Smooth muscle cell of the brain vasculature (primary cell): ENCODE data around the gene SRBD1.
A peak's percentile ranks its signal among the peaks of the same experiment; 100 is the strongest.

Experiments used
- DNase-seq: peaks from one replicate; pipeline ENCODE4 v3.0.0-alpha.2; 2012; ENCODE audit warnings: low read depth, low spot score

Gene SRBD1, protein sequence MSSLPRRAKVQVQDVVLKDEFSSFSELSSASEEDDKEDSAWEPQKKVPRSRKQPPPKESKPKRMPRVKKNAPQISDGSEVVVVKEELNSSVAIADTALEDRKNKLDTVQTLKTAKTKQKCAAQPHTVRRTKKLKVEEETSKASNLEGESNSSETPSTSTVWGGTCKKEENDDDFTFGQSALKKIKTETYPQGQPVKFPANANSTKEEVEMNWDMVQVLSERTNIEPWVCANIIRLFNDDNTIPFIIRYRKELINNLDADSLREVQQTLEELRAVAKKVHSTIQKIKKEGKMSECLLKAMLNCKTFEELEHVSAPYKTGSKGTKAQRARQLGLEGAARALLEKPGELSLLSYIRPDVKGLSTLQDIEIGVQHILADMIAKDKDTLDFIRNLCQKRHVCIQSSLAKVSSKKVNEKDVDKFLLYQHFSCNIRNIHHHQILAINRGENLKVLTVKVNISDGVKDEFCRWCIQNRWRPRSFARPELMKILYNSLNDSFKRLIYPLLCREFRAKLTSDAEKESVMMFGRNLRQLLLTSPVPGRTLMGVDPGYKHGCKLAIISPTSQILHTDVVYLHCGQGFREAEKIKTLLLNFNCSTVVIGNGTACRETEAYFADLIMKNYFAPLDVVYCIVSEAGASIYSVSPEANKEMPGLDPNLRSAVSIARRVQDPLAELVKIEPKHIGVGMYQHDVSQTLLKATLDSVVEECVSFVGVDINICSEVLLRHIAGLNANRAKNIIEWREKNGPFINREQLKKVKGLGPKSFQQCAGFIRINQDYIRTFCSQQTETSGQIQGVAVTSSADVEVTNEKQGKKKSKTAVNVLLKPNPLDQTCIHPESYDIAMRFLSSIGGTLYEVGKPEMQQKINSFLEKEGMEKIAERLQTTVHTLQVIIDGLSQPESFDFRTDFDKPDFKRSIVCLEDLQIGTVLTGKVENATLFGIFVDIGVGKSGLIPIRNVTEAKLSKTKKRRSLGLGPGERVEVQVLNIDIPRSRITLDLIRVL

DNA sequence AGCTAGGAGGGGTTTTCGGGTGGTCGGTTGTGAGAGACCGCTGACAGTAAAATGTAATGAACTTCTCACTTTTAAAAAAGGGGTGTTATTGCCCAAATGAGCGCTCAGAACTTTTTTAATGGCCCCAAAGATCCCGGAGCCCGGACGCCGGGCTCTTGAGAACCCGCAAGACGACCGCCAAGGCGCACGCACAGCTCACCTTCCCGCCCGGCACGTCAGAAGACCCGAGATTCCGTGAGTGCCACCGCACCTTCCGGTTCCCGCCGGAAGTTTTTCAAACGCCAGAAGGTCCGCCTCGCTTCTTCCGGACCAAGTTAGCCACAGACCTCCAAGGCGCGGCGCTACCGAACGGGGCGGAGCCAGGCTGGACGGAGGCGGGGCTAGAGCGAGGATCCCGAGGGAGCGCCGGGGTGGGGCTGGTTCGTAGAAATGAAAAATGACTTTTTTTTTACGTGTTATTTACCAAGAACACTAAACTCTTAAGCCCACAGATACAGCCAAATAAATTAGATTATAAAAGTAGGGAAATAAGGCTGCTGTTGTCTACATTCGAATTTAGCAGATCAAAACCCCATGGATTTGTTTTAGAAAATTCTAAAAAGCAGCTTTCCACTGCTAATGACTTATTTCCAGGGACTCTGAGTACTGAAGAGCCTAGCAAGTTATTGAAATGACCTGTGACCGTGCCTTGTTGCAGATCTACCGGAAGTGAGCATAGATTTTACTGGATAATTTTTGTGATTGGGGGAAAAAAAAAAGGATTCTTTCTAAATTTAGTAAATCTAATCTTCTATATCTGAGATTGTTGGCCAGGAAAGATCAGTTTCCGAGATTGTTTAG is at the start of gene SRBD1:
Gene SRBD1, minus strand, starts transcription at position 248 of the 840 bp plus-strand sequence. CDS start 5,826 bp downstream, outside the sequence.
- DNase-seq = peak; percentile 80

DNA sequence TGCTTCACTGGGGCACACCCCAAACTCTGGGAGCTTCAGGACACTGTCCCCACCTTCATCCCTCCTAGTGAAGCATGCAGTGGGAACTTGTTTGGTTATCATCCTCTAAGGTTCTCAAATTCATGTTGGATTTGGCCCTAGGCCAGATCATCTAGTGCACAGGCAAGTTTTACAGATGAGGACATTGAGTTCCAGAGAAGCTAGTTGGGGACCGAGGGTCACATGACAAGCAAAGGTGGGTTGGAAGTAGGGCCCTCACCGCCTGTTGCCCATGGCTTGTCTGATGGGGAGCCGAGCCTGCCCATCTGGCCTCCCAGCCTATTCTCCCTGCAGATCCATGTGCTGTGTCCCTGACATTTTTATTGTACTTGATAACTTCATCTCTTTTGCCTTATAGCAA is 43.2 kb upstream of the SRBD1 start:
- DNase-seq = no peak

DNA sequence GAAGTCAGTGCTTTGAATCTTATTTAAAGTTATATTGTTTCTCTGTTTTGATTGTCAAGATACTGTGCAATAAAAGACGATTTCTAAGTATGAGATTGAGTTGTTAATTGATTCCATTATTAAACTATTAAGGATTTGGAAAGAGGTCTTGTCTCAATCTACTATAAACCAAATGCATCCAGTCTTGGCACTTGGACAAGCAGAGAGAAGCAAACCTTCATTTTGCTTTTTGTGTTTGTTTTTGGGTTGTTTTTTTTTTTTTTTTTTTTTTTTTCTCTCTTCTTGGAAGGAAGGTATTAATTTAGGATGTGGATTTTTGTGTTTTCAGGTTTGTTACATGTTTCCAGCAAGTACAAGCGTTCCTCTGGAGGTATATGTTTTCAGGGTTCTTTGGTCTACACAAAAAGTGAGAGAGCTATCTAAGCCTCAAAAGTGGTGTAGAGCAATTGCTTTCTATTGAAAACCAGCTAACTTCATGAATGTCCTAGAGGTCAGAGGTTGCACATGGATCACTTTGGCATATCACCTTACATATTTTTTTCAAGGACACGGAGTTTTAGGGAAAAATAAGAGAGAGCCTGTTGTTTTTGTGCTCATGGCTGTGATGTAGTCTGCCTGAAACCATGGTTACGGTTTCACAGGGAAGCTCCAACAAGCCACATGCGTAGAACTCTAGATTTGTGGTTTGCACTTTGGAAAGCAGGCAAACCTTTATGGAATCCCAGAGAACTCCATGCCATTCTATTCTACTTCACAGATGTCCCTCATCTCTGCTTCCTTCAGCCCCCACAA is 42.3 kb upstream of the SRBD1 start:
- no peak for DNase-seq

DNA sequence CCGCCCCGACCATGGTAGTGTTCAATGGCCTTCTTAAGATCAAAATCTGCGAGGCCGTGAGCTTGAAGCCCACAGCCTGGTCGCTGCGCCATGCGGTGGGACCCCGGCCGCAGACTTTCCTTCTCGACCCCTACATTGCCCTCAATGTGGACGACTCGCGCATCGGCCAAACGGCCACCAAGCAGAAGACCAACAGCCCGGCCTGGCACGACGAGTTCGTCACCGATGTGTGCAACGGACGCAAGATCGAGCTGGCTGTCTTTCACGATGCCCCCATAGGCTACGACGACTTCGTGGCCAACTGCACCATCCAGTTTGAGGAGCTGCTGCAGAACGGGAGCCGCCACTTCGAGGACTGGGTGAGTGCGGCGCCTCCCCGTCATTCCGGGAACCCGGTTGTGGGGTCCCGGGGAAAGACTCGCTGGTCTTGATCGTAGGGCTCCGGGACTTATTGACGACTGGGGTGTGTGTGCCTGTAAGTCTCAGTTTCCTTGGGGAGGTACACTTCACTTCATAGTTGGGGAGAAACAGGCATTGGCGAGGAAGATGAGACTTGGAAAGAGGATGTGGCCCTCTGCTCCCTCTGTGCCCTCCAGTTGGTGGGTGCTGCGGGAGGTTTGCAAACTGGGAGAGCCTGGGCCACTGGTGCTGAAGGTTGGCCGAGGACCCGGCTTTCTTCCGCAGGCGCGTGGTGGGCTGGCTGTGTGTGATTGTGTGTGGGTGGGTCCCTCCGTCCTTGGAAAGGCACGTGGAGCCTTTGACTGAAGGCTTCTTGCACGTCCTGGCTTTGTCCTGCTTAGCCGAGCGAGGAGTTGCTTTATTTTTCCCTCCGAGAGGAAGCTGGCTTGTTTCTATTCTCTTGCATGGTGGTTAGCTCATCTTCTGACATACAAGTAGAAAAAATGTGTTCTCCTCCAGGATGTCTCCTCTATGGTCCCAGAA is 41.3 kb upstream of the SRBD1 start:
- no peak for DNase-seq

DNA sequence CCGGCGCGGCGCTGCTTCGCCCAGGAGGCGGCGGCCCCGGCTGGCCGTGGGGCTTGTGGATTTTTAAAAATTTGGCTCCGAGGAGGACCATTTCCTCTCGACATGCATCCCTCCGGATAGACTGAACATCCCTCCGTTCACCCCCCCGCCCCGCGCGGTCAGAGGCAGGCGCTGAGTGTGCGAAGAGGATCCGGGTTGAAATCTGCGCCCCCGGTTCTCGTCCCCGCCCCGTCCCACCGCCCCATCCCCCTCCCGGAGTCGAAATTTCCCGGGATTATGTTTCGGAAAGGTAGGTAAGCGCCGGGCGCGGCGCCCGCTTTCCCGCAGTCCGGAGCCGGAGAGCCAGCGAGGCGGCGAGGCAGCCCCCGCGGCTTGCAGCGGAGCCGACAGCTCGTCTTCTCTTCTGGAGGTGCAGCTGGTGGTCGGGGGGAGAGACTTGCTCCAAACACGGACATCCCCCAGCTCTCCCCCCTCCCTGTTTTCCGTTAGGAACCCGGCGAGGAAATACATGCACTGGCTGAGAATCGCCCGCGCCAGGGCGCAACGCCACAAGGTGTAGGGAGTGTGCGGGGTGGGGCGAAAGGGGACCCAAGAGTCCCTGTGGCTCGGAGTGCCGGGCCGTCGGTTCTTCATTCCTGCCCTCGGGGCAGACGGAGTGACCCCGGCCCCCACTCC is 40.5 kb upstream of the SRBD1 start, which contains the start of gene PRKCE:
Gene PRKCE, plus strand, starts transcription at position 261 of the 675 bp plus-strand sequence.
- DNase-seq = no peak

DNA sequence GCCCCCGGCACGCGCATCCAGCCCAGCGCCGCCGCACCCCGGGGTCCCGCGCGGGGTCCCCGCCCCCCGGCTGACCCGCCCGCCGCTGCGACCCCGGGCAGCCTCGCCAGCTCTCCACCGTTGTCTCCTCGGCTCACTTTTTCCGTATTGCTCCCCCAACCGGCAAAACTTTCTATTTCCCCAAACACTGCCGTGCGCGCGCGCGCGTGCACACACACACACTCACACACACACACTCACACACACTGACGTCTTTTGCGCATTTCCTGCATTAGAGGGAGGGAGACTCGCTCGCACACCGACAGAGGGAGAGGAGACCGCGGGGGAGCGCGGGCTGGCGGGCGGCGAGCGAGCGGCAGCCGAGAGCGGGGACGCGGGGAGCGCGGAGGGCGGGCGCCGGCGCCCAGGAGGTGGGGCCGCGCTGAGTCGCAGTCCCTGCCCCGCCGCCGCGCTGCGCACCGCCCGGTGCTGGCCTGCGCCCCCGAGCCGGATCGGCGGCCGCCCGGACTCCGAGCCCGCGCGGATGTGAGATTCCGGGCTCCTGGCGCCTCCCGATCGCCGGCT is 39.9 kb upstream of the SRBD1 start:
- DNase-seq = peak; percentile 85

DNA sequence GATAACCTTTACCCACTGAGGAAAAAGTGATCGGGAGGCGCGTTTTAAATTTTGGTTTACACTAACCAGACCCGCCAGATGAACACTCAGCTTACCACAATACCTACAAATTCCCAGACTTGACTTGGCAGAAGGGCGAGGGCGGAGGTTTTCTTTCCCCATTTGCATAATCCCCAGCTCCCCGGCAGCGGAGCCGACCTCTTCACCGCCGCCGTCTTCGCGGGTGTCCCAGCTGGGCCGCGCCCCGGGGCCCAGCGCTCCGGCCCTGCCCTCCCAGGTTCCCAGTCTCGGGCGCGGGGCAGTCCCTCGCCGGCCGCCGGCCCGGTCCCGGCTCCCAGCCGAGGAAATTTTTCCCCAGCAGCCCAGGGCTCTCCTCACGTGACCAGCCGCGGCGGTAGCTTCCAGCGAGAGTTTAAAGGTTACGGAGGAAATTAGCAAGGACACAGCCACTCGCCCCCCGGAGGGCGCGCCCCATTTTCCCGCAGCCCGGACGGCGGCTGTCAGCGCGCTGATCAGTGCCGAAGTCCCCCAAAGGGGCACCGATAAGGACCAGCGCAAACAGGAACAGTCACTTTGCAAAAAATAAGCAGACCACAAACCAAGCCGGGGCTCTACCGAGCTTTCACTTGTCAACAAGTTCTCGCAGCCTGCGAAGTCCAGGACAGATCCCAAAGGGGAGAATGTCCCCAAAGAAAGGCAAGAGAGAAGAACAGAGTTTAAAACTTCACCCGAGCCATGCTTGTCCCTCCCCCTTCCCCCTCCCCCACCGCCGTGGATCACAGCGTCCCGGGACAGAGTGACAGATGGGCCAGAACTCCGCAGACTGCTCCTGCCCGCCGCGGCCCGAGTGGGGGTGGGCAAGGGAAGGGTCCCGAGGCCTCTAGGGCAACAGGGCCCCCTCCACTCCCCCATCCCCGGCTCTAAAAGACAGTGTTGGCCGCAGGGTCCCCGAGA is 39.1 kb upstream of the SRBD1 start:
- no peak for DNase-seq

DNA sequence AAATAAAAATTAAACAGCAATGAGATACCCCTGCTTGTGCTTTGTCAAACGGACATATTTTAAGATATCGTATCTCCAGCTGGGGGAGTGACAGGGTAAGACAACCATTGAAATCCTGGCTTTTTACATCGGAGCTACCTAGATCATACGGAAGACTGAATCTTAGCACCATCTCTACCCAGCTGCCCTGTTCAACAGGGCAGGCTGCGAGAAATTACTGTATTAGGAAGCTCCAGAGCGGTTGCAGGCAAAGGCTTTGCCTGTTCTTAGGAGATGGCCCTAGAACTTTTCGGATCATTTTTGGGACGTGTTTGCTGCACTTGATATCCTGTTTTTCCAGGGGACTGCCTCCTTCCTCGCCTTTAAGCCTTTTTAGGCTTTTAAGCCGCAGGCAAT is 38.4 kb upstream of the SRBD1 start:
- DNase-seq = no peak

DNA sequence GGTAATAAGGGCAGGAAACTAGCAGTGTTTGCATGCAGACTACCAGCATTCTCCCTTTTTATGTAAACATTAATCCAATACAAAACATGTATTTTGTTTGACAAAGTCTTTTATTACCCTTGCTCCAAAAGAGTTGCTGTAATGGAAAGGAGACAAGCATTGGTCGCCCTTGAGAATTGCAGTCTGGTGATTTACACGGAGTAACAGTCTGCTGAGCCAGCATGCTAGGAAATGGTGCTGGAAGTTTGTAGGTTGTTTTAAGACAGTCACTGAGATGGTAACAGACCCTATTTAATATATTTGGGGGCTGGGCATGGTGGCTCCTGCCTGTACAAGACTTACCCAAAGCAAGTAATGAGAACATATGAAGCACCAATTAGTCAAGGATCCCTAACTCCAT is 37.6 kb upstream of the SRBD1 start:
- no peak for DNase-seq

DNA sequence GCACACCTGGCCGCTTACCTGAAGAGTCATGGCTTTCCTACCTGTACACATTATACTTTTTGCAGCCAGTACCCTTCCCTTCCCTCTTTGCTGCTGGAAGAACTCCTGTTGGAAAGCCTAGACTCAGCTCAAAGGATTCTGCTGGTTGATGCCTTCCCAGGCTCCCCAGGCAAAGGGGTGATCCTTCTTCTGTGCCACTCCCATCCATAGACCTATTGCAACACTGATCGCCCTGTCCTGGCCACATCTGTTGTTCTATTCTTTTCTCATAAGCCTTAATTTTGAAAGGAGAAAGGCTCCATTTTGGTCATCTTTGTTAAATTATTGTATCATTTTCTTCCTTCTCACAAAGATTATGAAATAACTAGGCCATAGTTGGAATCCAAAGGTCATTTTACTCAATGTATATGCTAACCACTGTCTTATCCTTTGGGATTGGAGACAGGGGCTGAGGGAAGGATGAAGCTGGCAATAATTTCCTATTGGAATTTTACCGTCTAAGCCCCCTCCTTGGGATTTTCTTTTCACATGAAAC is 37.0 kb upstream of the SRBD1 start:
- no peak for DNase-seq

DNA sequence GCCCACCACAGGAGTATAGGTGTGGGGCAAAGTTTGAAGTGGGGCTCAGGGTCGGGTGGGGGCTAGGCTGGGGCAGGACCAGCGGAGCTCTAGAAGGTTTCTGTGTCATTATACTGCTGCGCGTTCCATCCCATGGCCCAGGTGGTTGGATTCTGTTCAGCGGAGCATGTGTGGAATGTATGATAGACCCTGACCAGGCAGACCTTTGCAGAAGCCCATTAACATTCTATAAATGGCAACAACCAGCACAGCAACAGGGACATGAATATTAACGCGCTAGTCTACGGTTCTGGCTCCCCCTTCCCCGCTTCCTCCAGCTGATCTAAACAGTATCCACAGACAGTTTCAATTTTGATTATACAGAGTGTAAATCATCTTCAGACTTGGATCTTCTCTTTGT is 36.3 kb upstream of the SRBD1 start:
- no peak for DNase-seq

DNA sequence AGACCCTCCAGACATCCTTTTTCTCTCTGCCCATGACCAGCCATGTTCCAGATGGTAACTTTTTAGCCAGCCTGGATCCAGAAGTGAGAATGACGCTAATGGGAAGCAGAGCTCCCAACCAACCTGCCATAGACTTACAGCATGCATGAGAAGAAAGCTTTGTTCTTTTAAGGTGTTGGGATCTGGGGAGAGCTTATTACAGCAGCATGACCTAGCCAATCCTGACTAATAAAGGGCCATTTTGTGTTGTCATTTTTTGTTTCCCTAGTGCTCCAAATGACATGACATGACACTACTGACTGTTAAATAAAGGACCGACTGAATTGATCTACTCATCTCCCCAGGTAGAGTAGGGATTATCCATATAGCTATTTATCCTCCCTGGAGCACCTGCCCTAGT is 35.2 kb upstream of the SRBD1 start:
- DNase-seq = no peak

DNA sequence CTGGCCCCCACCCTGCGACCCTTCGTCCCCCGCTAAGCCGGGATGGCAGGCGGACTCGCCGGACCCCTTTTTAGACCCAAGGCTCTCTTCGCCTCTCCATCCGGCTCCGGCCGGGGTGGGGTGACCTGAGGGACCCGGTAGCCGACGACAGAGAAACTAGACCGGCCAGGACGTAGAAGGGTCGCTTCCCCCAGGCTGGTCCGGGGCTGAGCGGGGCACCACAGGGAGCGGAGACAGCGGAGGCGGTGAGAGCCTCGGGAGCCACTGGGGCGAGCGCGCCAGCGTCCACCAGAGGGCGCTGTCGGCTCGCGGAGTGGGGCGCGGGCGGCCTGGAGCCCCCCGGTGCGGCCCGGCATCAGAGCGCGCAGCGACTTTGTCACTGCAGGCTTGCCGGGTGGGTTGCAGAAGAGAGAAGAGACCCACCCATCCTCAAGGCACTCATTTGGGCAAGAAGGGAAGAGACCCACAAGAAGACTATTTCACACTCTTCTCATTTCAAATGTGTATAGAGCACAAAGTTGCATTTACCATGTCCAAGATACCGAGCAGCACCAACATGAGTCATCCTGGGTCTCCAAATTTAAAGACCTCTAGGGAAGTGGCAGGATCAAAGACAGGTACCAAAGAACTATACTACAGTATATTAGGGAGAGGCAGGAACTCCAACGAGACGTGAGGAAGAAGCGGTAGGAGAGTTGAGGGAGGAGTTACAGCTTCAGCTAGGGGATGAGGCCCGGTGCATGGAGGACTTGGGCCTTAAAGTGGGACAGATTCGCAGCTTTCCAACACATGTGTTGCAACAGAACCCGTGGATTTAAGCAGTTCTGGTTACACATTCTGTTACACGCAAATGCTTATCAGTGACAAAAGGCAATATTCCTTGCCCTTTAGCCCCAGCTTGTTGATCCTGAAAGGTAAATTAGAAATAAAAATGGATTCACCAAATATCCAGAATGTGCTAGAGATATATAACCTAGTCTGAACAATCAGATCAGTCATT is 32.8 kb upstream of the SRBD1 start:
- no peak for DNase-seq

DNA sequence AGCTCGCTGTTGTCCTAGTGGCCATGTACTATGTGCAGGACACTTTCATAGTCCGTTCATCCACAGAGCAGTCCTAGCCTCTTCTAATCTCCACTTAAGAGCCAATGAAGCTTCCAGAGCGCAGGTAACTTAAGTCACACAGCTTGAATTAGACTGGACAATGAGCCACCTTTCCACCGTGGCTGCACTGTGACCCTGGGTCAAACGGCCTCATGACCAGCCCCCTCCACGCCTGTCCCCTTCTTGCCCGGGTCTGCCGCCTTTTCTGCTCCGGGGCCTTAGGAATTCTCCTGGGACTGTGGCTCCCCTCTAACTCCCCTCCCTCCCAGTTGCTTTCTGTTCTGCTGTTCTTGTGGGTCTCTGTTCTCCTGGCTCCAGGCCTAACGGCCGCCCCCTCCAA is 32.0 kb upstream of the SRBD1 start:
- DNase-seq = no peak

DNA sequence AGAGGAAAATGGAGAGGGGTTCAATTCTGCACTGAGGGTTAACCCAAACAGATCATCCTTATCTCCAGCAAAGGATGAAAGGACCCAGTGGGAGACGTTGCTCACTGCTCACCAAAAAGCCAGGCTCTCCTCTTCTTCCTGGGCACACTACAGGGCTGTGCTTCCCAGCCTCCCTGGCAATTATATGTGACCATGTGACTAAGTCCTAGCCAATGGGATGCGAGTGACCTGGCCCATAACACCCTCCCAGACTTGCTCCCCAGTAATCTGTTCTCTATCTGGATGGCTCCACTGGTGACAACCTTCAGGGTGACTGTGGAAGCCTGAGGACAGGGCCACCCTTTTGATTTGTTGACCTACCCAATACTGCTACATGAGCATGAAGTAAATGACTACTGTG is 29.5 kb upstream of the SRBD1 start:
- DNase-seq = no peak

DNA sequence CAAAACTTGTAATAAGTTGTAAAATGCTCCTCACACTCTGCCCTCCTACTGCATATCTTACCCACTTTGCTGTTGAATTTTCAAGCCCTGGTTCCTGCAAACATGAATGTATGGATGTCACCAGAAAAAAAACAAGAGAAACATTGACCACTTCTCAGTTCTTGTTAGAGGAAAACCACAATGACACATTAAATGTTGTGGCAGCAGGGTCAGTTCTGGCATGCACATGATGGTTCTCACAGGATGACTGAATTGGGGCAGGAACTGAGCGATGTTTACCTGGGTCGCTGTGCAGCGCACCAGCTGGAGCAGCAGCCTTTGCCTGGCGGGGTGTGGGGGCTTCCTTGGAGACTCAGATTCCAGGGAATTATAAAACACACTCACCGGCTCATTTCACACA is 26.4 kb upstream of the SRBD1 start:
- no peak for DNase-seq
